Measurements from ENCODE around the gene ATP11B. TPM values are rescaled to one million over a fixed set of nuclear protein-coding genes. Genes with fewer than 3 reads are reported as not detected.

ATP11B gene
- total RNA-seq (ENCODE audit: low replicate concordance), result 39.0 and 59.0 TPM in 2 replicates

GRCh38 chr3:182792901-182793662 is at the start of gene ATP11B:
TSS of gene ATP11B (plus strand) at chr3:182793504. CDS start at chr3:182793760, 256 bp downstream.
- peak within 1 kb of the TSS; percentile 91 for H2AFZ ChIP-seq (replicated peaks)
- no peak for TF ChIP-seq EZH2 (IDR thresholded peaks at IDR 0.05)
- no peak for TF ChIP-seq EZH2phosphoT487 (IDR thresholded peaks at IDR 0.05)
- no peak for TF ChIP-seq CTCF (IDR thresholded peaks at IDR 0.05)
- H3K4me2 ChIP-seq, result peak within 1 kb of the TSS; percentile 85
- H3K9me3 Mint-ChIP-seq, result no peaks in the 10 kb centered on the region
- no peaks in the 10 kb centered on the region for H3K36me3 Mint-ChIP-seq
- H3K27me3 ChIP-seq, result peaks cover 46% of the 10 kb centered on the region
- peak; percentile 87 for DNase-seq (ENCODE audit: low spot score)
- H3K27ac ChIP-seq, result peak within 1 kb of the TSS; percentile 69
- H3K27ac Mint-ChIP-seq, result peak within 1 kb of the TSS; percentile 97
- H3K9ac ChIP-seq, result peak within 1 kb of the TSS; percentile 70
- peaks cover 39% of the 10 kb centered on the region for H3K79me2 ChIP-seq (ENCODE audit: low read depth)
- peaks cover 13% of the 10 kb centered on the region for H3K4me1 ChIP-seq
- H3K36me3 ChIP-seq, result no peaks in the 10 kb centered on the region
- peak within 1 kb of the TSS; percentile 99 for H3K4me3 Mint-ChIP-seq
- H3K27me3 Mint-ChIP-seq (ENCODE audit: insufficient read depth, low read depth), result no peaks in the 10 kb centered on the region
- peaks cover 3% of the 10 kb centered on the region for H3F3A ChIP-seq (ENCODE audit: low read depth)
- H3K4me1 Mint-ChIP-seq, result peaks cover 21% of the 10 kb centered on the region
- H3K4me3 ChIP-seq, result peak within 1 kb of the TSS; percentile 85
- peaks cover 30% of the 10 kb centered on the region for H4K20me1 ChIP-seq (ENCODE audit: low read depth)
- H3K9me3 ChIP-seq (ENCODE audit: low read depth), result no peaks in the 10 kb centered on the region

GRCh38 chr3:182746959-182747358 is 46.3 kb upstream of the ATP11B start:
- Histone ChIP-seq H4K20me1 (ENCODE audit: low read depth) (no peaks in the 10 kb centered on the region), H3K36me3 (no peaks in the 10 kb centered on the region), H3K4me2 (no peak overlapping the region), H3F3A (ENCODE audit: low read depth) (no peaks in the 10 kb centered on the region), H3K27ac (no peak overlapping the region), H3K9me3 (ENCODE audit: low read depth) (no peaks in the 10 kb centered on the region), H3K4me1 (no peaks in the 10 kb centered on the region), H2AFZ (replicated peaks) (no peak overlapping the region), H3K79me2 (ENCODE audit: low read depth) (no peaks in the 10 kb centered on the region), H3K9ac (no peak overlapping the region), H3K27me3 (no peaks in the 10 kb centered on the region), H3K4me3 (no peak overlapping the region)
- no peaks in the 10 kb centered on the region for H3K9me3 Mint-ChIP-seq
- no peaks in the 10 kb centered on the region for H3K27me3 Mint-ChIP-seq (ENCODE audit: insufficient read depth, low read depth)
- H3K4me1 Mint-ChIP-seq, result no peaks in the 10 kb centered on the region
- no peak for DNase-seq (ENCODE audit: low spot score)
- H3K27ac Mint-ChIP-seq, result no peak overlapping the region
- no peak overlapping the region for H3K4me3 Mint-ChIP-seq
- TF ChIP-seq CTCF (IDR thresholded peaks at IDR 0.05) (no peak), EZH2 (IDR thresholded peaks at IDR 0.05) (no peak), EZH2phosphoT487 (IDR thresholded peaks at IDR 0.05) (no peak)
- H3K36me3 Mint-ChIP-seq, result no peaks in the 10 kb centered on the region

GRCh38 chr3:182755308-182755707 is 38.0 kb upstream of the ATP11B start:
- no peak overlapping the region for H3K4me3 ChIP-seq
- H3K4me1 ChIP-seq, result no peaks in the 10 kb centered on the region
- no peaks in the 10 kb centered on the region for H3K27me3 ChIP-seq
- no peaks in the 10 kb centered on the region for H3K27me3 Mint-ChIP-seq (ENCODE audit: insufficient read depth, low read depth)
- no peaks in the 10 kb centered on the region for H3K36me3 Mint-ChIP-seq
- no peaks in the 10 kb centered on the region for H3K79me2 ChIP-seq (ENCODE audit: low read depth)
- no peak overlapping the region for H3K27ac Mint-ChIP-seq
- H2AFZ ChIP-seq (replicated peaks), result peak overlapping the region; percentile 57
- H3K4me2 ChIP-seq, result no peak overlapping the region
- no peak overlapping the region for H3K27ac ChIP-seq
- no peak for DNase-seq (ENCODE audit: low spot score)
- H3F3A ChIP-seq (ENCODE audit: low read depth), result no peaks in the 10 kb centered on the region
- H3K4me1 Mint-ChIP-seq, result no peaks in the 10 kb centered on the region
- H3K4me3 Mint-ChIP-seq, result no peak overlapping the region
- H3K36me3 ChIP-seq, result no peaks in the 10 kb centered on the region
- H3K9me3 ChIP-seq (ENCODE audit: low read depth), result no peaks in the 10 kb centered on the region
- TF ChIP-seq EZH2phosphoT487 (IDR thresholded peaks at IDR 0.05), result no peak
- no peak for TF ChIP-seq EZH2 (IDR thresholded peaks at IDR 0.05)
- TF ChIP-seq CTCF (IDR thresholded peaks at IDR 0.05), result no peak
- no peaks in the 10 kb centered on the region for H3K9me3 Mint-ChIP-seq
- H3K9ac ChIP-seq, result no peak overlapping the region
- H4K20me1 ChIP-seq (ENCODE audit: low read depth), result no peaks in the 10 kb centered on the region
